Hematopoietic multipotent progenitor cell treated with erythropoietin and hydrocortisone succinate and interleukin-3 and kit ligand, for 6 days (in vitro differentiated cells): ENCODE data around the gene PIR.

ENCODE experiments used
- DNase-seq: peaks from one replicate; pipeline ENCODE4 v3.0.0-alpha.2; 2015

Gene PIR

DNA sequence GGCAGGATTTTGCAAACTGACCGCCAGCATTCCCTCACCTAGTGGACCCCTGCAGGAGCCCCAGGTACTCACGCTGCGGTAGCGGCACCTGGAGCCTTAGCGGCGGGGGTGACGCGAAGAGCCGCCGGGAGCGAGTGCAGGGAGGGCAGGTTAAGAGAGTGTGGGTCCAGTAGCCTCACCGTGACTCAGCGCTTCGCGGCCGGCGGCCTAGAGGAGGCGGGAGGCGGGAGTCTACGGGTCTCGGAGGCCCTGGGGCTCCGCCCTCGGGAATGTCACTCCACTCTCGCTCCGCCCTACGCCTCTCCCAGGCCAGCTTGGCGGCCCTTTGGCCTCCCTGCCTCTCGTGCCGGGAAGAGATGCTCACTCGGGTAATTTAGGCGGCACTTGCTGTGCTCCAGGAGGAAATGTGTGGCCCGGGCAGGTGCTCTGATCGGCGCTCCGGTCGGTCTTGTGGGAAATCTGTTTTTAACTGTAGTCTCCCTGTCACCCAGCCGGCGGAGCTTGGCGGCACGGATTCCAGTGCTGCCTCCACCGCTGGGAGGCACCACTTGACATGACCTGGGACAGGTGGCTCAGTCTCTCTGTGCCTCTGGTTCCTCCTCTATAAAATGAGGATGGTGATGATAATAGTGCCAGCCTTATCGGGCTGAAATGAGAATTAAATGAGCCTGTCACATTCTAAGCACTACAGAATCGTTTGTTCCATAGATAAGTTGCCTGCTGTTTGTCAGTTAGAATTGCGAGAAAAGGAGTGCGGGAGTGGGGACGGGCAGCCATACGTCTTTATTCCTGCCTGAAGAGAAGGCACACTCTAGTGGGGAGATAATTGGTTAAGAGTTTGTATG lies at the start of gene PIR:
TSS of gene PIR (minus strand) at position 216 of the 845 bp plus-strand sequence. CDS start 2,076 bp downstream, outside the sequence.
- peak; percentile 92 for DNase-seq

DNA sequence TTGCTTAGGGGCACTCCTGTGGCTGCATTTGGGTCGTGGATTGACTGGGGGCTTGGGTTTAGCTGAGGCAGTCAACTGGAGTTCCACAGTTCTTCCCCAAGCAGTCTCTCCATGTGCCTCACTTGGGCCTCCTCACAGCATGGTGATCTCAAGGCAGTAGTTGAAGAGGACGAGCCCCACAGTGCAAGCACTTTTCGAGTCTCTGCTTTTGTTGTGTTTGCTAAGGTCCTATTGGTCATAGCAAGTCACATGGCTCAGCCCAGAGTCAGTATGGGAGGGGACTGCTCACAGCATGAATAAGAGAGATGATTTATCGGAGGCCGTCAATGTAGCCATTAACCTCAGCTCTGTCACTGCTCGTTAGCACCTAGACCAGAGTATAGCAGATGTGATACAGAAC lies 37.2 kb upstream of the PIR start:
- DNase-seq: no peak

DNA sequence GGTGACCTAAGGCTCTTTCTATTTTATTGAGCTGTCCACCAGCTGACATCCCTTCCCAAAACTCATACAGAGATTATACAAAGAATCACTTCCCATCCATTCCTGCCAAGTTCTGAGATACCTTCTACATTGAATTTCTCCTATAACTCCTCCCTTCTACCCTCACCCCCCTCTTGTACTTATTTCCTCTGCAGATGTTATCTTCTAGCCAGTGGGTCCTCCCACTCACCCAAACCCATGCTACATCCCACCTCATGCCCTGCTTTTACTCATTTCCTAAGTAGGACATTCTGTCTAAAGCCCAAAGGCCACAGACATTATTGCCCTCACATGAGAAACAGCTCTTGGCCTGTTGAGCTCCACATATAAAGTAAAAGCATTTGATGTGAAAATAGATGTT lies 36.0 kb upstream of the PIR start:
- DNase-seq: no peak

DNA sequence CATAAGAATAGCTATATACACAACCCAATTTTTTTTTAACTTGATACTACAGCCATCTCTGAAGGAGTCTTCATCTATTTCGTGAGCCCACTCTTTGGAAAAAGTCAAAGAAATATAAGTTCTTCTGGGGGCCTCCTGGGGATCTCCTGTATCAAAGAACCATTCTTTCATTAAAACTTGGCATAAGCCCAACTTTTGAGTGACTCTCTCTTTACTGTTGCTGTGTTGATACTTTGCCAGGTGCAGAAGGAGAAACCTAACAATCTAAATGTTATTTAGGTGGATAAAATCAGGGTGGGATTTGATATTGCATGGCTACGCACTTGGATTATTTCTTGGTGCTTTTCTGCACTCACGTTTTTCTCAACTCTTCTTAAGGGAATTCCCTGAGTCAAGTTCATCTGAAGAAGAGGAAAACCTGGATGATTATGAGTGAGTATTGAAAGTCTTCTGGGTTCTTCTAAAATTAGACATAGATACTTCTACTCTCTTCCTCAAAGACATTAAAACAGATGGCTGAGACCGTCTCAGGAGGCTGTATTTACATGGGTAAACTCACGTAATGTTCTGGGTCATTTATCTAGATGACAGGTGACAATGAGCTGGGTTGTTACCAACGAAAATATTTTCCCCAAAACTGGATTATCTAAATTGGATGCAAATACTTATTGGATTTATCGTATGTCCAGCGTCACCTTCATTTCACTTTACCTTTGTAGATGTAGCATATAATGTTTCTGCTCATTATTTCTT lies 32.7 kb upstream of the PIR start:
- peak; percentile 37 for DNase-seq

DNA sequence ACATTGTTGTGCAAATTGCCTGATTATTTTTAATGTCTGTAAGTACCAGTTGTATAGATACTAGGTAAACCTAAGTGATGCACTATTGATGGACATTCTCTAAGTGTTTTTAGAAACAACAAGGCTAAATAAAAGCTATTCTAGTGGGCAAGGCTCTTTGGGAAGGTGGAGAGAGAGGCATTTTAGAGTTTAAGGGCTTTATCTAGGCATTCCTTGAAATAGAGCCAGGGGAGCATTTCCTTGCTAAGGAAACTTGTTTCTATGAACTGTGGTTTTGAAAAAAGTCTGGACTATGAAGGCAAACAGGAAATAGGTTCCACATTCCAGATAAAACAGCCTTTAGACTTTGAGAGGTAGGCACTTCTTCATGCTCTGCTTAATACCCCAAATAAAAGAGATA lies 31.3 kb upstream of the PIR start:
- DNase-seq: no peak

DNA sequence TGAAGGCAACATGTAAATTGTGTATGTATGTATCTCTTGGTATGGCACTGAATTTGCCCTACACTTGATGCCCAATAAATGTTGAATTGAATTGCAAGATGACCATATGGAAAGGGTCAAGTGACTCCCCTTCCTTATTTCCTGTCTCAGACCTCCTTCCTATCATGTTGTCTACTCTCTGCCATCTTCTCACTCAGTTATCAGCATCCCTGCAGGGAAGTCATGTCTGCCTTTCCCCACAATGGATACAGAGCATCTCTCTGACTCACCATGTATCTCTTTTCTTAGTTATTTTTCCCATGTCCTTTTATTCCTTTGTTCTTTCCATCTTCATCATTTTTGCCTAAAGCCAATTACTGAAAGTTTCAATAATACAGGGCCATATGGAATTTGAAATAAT lies 30.0 kb upstream of the PIR start:
- no peak for DNase-seq

DNA sequence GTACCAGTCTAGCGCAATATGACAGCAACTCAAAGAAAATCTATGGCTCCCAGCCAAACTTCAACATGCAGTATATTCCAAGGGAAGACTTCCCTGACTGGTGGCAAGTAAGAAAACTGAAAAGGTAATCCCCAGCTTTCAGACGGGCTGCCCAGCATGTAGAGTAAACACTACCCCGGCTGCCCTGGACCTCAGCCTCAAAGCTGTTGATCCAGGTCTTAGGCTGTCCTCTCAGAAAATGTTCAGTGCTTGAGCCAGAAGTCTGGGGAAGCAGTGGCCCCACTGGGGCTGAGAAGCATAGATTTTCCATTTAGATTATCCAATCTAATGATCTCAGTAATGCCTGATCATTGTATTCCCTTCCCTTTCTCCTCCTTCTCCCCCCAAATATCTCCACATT lies 29.3 kb upstream of the PIR start:
- no peak for DNase-seq

DNA sequence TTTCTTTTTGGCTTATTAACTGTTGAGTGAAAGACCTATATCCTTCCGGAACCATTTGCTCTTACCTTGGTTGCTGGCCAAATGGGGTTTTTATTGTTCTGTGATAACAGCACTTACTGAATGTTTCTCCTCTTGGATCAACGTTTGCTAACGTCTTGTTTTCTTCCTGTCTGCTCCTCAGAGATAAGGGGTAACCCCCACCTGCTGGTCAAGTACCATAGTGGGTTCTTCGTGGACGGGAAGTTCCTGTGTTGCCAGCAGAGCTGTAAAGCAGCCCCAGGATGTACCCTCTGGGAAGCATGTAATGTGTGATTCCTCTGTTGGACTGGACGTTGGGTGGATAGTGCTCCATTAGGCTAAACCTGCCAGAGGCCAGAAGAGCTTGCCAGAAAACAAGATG lies 22.8 kb upstream of the PIR start:
- peak; percentile 90 for DNase-seq

DNA sequence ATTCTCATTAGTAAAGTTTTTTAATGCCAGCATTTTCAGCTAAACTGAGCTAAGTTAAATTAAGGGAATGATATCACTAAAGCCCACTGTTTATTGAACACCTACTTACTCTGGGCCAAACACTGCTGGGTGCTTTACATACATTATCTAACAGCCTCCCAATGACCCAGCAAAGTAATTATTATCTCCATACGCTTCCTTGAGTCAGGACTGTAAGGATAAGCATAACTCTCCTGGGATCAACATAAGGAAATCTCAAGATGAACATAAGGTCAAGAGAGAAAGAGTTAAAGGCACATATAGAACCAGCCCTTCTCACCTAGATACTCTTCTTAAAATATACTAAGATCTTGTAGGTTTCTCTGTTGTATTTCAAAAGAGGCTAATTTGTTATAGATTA lies 21.1 kb upstream of the PIR start:
- DNase-seq: no peak

DNA sequence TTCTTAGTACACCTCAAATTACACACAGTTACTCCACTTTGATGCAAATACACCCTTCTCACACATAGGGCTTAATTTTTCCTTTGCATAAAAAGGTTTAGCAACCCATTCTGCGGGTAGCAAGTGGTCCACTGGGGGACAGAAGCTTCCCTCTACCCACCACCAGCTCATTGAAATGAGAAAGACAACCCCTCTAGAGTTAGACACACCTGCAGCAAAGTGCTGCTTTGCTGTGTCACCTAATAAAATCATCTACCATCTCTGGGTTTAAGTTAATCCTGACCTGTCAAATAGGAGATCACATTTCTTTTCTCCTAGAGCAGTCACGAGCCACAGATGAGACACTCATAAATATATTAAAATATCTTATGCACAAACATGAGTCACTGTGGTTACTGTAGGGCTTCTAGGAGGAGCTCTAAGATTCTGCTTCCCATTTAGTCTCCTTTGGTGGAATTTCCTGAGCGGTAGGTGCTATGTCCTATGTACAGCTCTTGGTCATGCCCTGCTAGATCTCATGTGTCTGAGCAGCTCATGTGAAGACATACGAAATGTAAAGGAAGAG lies 19.4 kb upstream of the PIR start:
- peak; percentile 35 for DNase-seq

DNA sequence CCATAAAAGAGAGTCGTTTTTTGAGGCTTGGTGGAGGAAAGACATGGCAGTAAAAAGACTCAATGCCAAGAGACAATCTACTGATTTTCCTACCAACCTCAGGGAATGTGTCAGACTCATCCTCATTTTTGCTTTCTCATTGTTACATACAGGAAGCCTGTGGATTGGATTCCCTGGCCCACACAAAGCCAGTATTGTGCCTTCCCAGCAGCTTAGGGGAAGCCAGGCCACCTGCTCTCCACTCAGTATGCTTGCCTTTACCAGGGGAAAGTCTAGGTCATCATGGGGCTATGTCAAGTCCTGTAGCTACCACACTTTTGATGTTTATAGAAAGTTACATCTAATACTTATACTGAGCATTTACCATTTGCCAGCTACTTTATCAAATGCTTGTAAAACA lies 18.4 kb upstream of the PIR start:
- DNase-seq: no peak

DNA sequence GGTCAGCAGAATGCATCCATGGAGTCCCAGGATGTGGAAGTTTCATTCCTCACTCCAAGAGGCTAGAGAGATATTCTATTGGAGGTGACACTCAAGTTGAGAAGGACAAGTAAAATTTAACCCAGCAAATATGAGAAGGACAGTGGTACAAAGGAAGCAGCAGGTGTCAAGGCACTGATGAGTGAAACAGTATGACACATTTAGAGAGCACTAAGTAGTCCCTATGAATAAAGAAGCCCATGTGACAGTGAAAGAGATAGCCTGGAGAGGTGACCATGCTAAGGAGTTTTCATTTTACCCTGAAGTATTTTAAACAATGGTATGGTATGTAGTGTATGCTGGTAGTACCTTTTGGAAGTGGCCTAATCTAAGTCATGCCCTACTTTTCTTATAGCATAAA lies 16.7 kb upstream of the PIR start:
- DNase-seq: no peak

DNA sequence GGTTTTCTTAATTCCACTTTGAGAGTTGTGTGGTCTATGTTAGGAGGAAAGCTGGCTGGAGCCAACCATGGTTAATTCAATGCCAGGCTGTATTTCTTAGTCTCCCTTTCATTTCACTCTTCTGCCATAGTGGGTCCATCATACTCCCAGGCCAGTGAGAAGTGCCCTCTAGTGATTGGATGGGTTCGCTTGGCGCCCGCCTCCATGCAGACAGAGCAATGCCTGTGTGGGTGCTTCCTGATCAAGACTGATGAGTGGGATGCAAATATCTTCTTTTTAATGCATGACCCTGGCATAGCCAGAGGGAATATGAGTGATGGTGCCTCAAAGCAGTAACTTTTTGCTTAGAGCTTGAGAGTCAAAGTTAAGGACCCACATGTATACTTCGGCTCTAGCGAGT lies 13.9 kb upstream of the PIR start:
- DNase-seq: no peak

DNA sequence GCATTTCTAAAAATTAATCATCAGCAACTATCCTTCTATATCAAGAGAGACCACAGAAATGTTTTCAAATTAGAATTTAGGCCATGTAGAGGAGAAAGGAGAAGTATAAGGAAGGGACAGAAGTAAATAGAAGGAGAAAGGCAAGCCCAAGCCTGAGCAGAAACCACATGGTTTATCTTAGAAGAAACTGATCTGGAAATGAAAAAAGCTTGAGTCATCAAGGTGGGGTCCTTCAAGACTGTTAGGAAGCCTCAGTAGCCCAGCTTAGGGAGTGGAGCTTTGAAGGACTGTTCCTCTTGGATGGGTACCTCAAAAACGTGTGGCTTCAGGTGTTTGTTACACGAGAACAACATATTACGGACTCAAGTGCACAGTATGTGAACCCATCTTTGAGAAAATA lies 12.0 kb upstream of the PIR start:
- peak; percentile 77 for DNase-seq

DNA sequence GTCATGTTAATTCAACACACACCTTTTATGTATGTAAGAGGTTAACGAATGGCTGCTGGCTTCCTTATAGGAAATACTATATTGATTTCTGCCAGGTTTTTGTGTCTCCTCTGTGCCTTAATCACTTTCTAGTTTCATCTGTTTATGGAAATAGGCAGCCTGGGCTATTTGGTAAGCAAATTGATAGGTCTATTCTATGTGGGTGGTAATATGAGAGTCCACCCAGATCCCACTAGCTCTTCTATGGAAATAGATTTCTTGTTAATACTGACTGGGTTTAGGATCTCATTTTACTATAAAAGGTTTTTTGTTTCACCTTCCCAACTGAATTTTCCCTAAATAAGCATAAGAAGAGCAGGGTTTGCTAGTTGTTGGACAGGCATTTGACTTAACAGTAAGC lies 11.5 kb upstream of the PIR start:
- no peak for DNase-seq

DNA sequence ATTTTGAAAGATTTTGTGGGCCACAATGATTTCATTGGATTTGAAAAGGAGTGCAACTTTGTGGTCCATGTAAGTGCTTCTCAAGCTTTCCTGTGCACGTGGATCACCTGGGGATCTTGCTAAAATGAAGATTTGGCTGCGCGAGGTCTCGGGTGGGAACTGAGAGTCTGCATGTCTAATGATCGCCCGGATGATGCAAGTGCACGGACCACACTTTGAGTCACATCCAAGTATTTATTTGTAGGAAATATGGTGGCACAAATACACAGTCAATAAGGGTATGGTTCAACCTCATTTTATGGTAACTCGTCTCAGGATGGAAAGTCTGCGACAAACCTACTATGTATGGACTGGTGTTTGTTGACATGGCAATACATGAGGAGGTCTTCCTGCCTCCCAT lies 8.4 kb upstream of the PIR start:
- DNase-seq: no peak

DNA sequence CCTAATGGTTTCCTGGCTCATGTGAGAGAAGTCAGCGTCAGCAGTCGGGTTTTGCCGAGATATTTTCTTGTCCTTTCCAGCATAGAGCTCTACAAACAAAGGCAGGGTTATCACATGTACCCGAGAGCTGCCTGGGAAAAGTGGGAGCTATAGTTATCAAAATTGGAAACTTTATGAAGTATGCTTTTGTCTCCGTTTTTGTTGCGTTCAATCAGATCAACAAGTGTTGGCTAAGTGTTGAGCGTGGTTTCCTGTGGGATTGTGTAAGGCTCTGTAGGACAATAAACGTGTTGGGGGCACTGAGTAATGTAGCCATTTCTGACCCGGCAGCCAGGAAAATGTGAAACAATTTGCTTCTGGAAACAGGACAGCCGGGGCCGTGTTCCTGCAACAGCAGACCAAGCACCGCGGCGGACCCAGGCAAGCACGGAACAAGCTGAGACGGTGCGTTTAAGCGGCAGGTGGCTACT lies 7.4 kb upstream of the PIR start, which contains the start of gene BMX:
TSS of gene BMX (plus strand) at position 311 of the 470 bp plus-strand sequence. CDS start 7,547 bp downstream, outside the sequence.
- DNase-seq: no peak

DNA sequence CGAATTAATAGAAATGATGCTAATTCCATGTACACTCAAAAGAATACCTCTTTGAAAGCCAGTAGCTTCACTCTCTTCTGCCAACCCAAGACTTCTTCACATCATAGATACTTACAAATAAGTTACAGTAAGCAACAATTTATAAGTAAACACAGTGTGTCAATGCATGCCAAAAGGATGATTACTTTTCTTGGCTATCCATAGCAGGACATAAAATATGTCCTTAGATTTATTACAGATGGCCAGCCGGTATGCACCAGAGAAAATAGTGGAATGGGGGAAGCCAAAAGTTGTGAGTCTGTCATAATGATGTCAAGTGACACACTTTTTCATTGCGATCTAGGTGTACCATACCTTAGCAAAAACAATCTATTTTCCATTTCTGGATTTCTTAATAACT lies 6.8 kb upstream of the PIR start:
- DNase-seq: no peak

DNA sequence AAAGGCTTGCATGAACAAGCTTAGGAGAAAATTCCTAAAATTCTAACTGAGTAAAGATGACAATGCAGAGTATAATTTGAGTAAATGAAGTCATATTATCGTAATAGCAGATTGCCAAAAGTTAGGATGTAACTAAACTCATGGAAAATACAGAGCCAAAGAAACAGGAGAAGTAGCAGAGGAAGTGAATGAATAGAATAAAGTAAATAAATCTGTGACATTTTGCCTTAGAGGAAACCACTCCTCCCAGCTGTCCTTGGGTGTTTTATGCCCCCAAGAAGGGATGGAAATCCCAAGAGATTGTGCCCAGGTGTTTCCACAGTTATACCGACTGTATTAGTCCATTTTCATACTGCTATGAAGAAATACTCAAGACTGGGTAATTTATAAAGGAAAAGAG lies 5.6 kb upstream of the PIR start:
- no peak for DNase-seq

DNA sequence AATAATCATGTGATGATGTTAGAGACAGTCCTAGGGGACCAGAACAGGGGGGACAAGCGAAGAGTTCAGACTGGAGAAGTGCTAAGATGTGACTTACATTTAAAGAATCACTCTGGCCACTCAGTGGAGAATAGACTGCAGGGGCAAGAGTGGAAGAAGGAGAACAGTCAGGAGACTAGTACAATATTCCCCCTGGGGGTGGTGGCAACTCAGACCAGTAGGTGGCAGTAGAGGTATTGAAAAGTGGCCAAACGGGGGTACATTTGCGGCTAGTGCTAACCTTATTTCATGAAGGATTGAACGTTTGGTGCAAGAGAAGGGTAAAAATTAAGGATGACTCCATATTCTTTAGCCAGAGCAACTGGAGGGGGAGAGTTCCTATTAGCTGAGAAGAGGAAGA lies 4.7 kb upstream of the PIR start:
- peak; percentile 82 for DNase-seq

DNA sequence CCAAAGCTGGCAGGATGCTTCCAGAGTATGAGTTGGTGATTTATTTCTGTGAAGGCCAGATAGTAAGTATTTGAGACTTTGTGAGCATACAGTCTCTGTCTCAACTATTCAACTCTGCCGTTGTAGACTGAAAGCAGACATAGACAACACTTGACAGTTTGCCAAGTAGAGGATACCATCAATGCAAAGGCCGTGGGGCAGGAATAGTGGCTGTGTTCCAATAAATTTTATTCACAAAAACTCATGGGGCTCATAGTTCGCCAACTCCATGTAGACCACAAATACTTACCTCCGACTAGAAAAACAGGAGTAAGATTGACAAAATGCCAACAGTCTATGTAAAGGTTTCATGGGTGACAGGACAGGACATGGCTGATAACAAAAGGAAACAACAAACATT lies 3.7 kb upstream of the PIR start:
- DNase-seq: peak; percentile 57

DNA sequence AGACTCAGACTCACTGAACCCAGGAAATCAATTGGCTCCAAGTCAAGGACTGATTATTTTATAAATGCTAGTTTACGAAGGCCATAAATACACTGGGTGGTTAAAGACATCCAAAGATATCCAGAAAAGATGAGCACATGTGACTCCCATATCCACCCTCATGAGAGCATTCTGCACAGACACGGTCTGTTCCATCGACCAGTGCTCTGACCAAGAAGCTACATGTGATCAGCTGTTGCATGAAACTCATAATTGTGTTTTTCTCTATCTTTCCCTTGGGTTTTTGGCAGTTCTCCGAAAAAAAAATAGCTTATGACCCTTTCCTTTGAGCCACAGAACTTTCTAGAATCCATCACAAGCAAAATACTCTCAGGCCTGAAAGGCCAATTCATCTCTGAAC lies 2.7 kb upstream of the PIR start:
- no peak for DNase-seq

DNA sequence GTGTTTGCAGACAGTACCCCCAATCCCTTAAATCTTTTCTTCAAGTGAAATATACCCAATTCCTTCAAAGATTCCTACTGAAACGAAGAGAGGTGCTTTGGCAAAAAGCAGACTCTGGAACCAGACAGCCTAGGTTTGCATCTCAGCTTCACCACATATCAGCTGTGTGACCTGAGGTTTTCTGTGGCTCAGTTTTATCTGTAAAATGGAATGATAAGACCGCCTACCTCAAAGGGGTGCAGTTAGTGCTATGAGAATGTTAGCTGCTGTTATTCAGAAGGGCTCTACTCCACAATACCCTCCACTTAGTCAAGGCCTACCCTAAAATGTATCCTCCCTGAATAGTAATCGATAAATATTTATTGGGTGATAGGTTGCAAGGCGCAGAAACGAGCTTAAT lies 664 bp downstream of the PIR start:
- DNase-seq: peak; percentile 63

DNA sequence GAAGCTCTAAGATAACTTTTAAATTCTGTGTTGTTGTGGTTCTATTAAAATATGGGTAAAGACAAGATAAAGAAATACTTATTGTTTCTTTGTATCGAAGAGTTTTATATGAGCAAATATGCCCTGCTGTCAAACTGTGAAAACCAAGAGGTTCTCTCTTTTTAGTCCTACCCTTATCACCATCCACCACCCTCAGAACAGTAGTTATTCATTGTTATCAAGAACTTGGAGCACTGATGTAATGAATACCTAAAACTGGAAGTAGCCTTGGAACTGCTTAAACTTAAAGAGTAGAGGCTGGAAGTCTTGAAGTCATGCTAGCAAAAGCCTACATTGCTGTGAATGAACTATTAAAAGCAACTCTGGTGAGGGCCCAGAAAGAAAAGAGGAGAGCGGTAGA lies 9.2 kb downstream of the PIR start:
- DNase-seq: peak; percentile 58
